ENCODE measurements around the gene RBBP5.

- TF ChIP-seq CTCF (IDR thresholded peaks at IDR 0.05; ENCODE audit: low read depth, low read length) (no peak), EZH2phosphoT487 (IDR thresholded peaks at IDR 0.05; ENCODE audit: low read depth) (no peak)
Measured at GRCh38 chr1:205107327-205107726, 14.5 kb downstream of the RBBP5 start.
